Sigmoid colon (tissue), 4 donors: ENCODE measurements around the gene SDHC.
"Not testable (repeated sequence)": the region's sequence is repeated elsewhere in the genome, so short reads cannot be mapped to it uniquely, and the experiment has no call there.

ENCODE experiments used
- CTCF ChIP-seq, 4 experiments: fragments of 450-650 bp in 3 of 4; fragments of 200-600 bp in 1 of 4; IDR thresholded peaks; one replicate each; pipeline ENCODE4 v1.5.1; 2016 to 2019; ENCODE audit warnings: antibody characterized with exemption in 4 of 4, mild to moderate bottlenecking in 3 of 4, moderate library complexity in 2 of 4
- EP300 ChIP-seq, 4 donors: sonication (generic); formaldehyde crosslinking; IDR thresholded peaks; one replicate each; pipeline ENCODE4 v1.6.1; 2017; ENCODE audit warnings: antibody characterized with exemption in 4 of 4
- POLR2A ChIP-seq, 2 donors: fragments of 450-650 bp; IDR thresholded peaks; one replicate each; pipeline ENCODE4 v1.6.1; 2016; ENCODE audit warnings: antibody characterized with exemption in 2 of 2, mild to moderate bottlenecking in 2 of 2, moderate library complexity in 2 of 2
- POLR2AphosphoS5 ChIP-seq, 4 donors: sonication (generic); formaldehyde crosslinking; IDR thresholded peaks; one replicate each; pipeline ENCODE4 v1.6.1; 2017; ENCODE audit warnings: antibody characterized with exemption in 4 of 4

- not testable (repeated sequence) for TF ChIP-seq CTCF, POLR2AphosphoS5, POLR2A, EP300 (IDR thresholded peaks at IDR 0.05)
Observed at GRCh38 chr1:161389158-161389557, 75.0 kb downstream of the SDHC start.
